HG03097 (cell line): ENCODE results near the gene ADAD2.

Experiments
- ATAC-seq: cut with Tn5 transposase; IDR thresholded peaks from one replicate; pipeline ENCODE4 v1.9.1; 2021; ENCODE audit not compliant: unreplicated experiment, low FRiP score

The ADAD2 gene

DNA sequence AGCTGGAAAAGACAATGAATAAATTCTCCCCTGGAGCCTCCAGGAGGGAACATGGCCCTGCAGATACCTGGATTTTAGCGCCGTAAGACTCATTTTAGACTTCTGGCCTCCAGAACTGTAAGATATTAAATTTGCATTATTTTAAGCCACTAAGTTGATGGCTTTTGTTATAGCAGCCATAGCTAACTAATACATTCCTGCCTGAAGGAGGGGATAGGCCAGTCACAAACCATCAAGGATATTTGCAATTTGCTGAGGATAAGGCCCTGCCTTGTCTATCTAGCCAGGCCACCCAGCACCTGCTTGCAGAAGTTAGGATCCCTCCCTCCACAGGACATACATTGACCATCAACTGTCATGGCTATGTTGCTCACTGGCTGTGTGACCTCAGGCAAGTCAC lies 53.8 kb downstream of the ADAD2 start:
- ATAC-seq = no peak

DNA sequence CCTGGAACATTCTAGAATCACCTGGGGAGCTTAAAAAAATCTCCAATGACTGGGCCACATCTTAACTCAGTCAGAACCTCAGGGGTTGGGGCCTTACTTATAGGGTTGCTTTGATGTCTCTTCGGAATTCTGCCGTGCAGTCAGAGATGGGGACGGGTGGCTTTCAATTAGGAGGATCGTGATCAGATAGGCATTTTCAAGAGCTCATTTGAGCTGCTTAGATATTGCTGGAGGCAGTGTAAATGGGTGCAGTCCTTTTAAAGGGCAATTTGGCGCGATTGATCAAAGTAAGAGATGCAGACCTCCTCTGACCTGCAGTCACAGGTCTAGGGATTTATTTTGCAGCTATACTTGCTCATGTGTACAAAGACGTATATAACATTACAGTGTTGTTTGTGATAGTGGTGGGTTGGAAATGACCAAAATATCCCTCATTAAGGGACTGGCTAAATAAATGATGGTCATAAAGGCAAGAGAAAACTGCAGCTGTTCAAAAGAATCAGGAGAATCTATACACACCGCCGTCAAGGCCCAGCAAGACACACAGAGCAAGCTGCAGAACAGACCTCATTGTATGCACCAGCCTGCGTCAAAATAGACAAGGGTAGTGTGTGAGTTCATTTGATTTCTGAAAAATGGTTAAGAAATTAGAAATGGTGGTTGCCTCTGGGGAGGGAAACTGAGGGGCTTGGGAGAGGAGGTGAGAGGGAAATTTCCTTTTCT lies 55.2 kb downstream of the ADAD2 start:
- ATAC-seq = no peak

DNA sequence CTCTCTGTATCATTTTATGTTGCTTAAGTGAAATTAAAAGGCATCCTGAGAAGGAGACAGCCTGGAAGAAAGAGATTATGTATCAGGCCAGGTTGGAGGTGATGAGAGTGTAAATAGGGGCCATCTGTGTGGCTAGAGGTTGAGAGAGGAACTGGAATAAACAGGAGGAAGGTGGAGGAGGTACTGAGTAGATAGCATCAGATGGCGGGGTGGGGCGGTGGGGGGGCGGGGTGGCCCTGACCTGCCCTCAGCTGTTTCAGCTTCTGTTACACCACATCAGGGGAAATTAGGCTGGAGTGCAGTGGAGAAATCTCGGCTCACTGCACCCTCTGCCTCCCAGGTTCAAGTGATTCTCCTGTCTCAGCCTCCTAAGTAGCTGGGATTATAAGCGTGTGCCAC lies 55.7 kb downstream of the ADAD2 start:
- ATAC-seq = no peak
